Gastrocnemius medialis (tissue), 4 donors: Measurements from ENCODE around the gene LY86. TPM values are rescaled to one million over a fixed set of nuclear protein-coding genes. Genes with fewer than 3 reads are reported as not detected.

Source experiments
- ATAC-seq, 2 donors: fragments of 150-250 bp; one replicate each; pipeline ENCODE4 v1.9.1; 2016
- DNase-seq, 2 donors: peaks; one replicate each; pipeline ENCODE4 v3.0.0-alpha.2; 2019
- H3K27ac ChIP-seq, 4 donors: fragments of 200-600 bp; sonication (generic); 1 replicate in 1 of 4; 2 replicates in 3 of 4; pipeline ENCODE4 v1.5.1; 2016 to 2018; ENCODE audit warnings: mild to moderate bottlenecking in 2 of 4, moderate library complexity in 1 of 4
- H3K27me3 ChIP-seq, 3 donors: fragments of 200-600 bp; sonication (generic) in 2 of 3; 1 replicate in 1 of 3; 2 replicates in 2 of 3; pipeline versions ENCODE4 v1.5.1 to v1.6.0; 2016 to 2019; ENCODE audit warnings: mild to moderate bottlenecking in 1 of 3, moderate library complexity in 1 of 3
- H3K36me3 ChIP-seq, 2 donors: fragments of 200-600 bp; sonication (generic) in 1 of 2; one replicate each; pipeline ENCODE4 v1.5.1; 2017 to 2018
- H3K4me1 ChIP-seq, 2 donors: fragments of 200-600 bp; sonication (generic) in 1 of 2; one replicate each; pipeline ENCODE4 v1.5.1; 2016 to 2017; ENCODE audit warnings: mild to moderate bottlenecking in 2 of 2
- H3K4me3 ChIP-seq, 4 donors: fragments of 200-600 bp; sonication (generic) in 3 of 4; 1 replicate in 1 of 4; 2 replicates in 3 of 4; pipeline ENCODE4 v1.5.1; 2016 to 2019; ENCODE audit warnings: mild to moderate bottlenecking in 2 of 4
- H3K9me3 ChIP-seq, 3 donors: fragments of 200-600 bp; sonication (generic) in 2 of 3; 1 replicate in 1 of 3; 2 replicates in 2 of 3; pipeline ENCODE4 v1.5.1; 2016 to 2019
- POLR2A ChIP-seq, 2 donors: fragments of 450-650 bp; IDR thresholded peaks; one replicate each; pipeline ENCODE4 v1.6.1; 2017; ENCODE audit warnings: antibody characterized with exemption in 2 of 2, mild to moderate bottlenecking in 2 of 2, moderate library complexity in 2 of 2
- in situ Hi-C, 4 donors: fragments of 200-750 bp; cut with MboI; loops; one replicate each; pipeline versions ENCODE4 v1.15.0 to v1.8.0; 2017; ENCODE audit warnings: low sequenced_read_pairs in 4 of 4
- intact Hi-C: fragments of 100-400 bp; cut with DNase I; formaldehyde crosslinking; loops from one replicate; pipeline ENCODE4 v1.15.1; 2023; ENCODE audit warnings: low total_unique reads
- total RNA-seq, 4 donors: library from RNA; depleted of rRNA; stranded (reverse); fragments of >200 nt; gene quantifications; one replicate each; pipeline versions ENCODE4 v1.1.0 to v1.2.3, GENCODE V29; 2016
- TF ChIP-seq, protein P1 (sequence below), 5 experiments: fragments of 450-650 bp in 3 of 5; fragments of 200-600 bp in 2 of 5; sonication (generic) in 2 of 5; IDR thresholded peaks in 4 of 5; conservative IDR thresholded peaks in 1 of 5; 1 replicate in 4 of 5; 2 replicates in 1 of 5; pipeline ENCODE4 v1.5.1; 2016 to 2019; ENCODE audit warnings: antibody characterized with exemption in 5 of 5, mild to moderate bottlenecking in 3 of 5, moderate library complexity in 3 of 5

LY86 gene
- total RNA-seq, 4 donors from 2014 or later = 0.49 to 1.3 TPM; not detected in 2

GRCh38 chr6:6685249-6686040 is 96.9 kb downstream of the LY86 start:
- in situ Hi-C loops = loop anchor here (25.0 kb wide), 2 partner anchors 552 to 927 kb away; no protein-coding TSS in a partner anchor
- H3K27ac ChIP-seq = no peak overlapping the region
- intact Hi-C loops = loop anchor here (10.0 kb wide), 1 partner anchor 699 kb away; the partner anchor contains the start of genes CAGE1 and RIOK1
- no peak overlapping the region for H3K4me3 ChIP-seq
- H3K27me3 ChIP-seq = no peaks in the 10 kb centered on the region
- TF ChIP-seq POLR2A (IDR thresholded peaks at IDR 0.05) = no peak
- DNase-seq = no peak
- no peaks in the 10 kb centered on the region for H3K36me3 ChIP-seq
- no peaks in the 10 kb centered on the region for H3K9me3 ChIP-seq
- no peak for ATAC-seq
- H3K4me1 ChIP-seq = peaks cover 19 to 23% of the 10 kb centered on the region in 2 donors

- no peak overlapping the region for H3K4me3 ChIP-seq
- H3K27ac ChIP-seq = peak overlapping the region; percentile 63 to 74 (median 70)
- intact Hi-C loops (loop anchor here (10.0 kb wide), 1 partner anchor 699 kb away; the partner anchor contains the start of genes CAGE1 and RIOK1), in situ Hi-C loops (loop anchor here (25.0 kb wide), 2 partner anchors 551 to 926 kb away; no protein-coding TSS in a partner anchor)
- H3K27me3 ChIP-seq = no peaks in the 10 kb centered on the region
- TF ChIP-seq, protein P1, sequence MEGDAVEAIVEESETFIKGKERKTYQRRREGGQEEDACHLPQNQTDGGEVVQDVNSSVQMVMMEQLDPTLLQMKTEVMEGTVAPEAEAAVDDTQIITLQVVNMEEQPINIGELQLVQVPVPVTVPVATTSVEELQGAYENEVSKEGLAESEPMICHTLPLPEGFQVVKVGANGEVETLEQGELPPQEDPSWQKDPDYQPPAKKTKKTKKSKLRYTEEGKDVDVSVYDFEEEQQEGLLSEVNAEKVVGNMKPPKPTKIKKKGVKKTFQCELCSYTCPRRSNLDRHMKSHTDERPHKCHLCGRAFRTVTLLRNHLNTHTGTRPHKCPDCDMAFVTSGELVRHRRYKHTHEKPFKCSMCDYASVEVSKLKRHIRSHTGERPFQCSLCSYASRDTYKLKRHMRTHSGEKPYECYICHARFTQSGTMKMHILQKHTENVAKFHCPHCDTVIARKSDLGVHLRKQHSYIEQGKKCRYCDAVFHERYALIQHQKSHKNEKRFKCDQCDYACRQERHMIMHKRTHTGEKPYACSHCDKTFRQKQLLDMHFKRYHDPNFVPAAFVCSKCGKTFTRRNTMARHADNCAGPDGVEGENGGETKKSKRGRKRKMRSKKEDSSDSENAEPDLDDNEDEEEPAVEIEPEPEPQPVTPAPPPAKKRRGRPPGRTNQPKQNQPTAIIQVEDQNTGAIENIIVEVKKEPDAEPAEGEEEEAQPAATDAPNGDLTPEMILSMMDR (IDR thresholded peaks at IDR 0.05 in 4 of 5, conservative IDR thresholded peaks at IDR 0.05 in 1 of 5) = no peak
- TF ChIP-seq POLR2A (IDR thresholded peaks at IDR 0.05) = no peak
- H3K4me1 ChIP-seq = peaks cover 19 to 26% of the 10 kb centered on the region in 2 donors
- no peaks in the 10 kb centered on the region for H3K36me3 ChIP-seq
- DNase-seq (no peak), ATAC-seq (no peak)
- H3K9me3 ChIP-seq = no peaks in the 10 kb centered on the region
Observed at GRCh38 chr6:6686176-6686575, 97.7 kb downstream of the LY86 start.

GRCh38 chr6:6686748-6687601 is 98.5 kb downstream of the LY86 start:
- no peaks in the 10 kb centered on the region for H3K9me3 ChIP-seq
- peak; percentile 80 to 91 for DNase-seq
- peak overlapping the region; percentile 35 to 52 (median 38) for H3K4me3 ChIP-seq
- no peaks in the 10 kb centered on the region for H3K36me3 ChIP-seq
- peaks cover 19 to 26% of the 10 kb centered on the region in 2 donors for H3K4me1 ChIP-seq
- intact Hi-C loops (loop anchor here (10.0 kb wide), 1 partner anchor 698 kb away; the partner anchor contains the start of genes CAGE1 and RIOK1), in situ Hi-C loops (loop anchor here (25.0 kb wide), 2 partner anchors 550 to 925 kb away; no protein-coding TSS in a partner anchor)
- H3K27ac ChIP-seq = peak overlapping the region; percentile 63 to 75 (median 70)
- TF ChIP-seq POLR2A (IDR thresholded peaks at IDR 0.05) = no peak
- TF ChIP-seq, protein P1 (IDR thresholded peaks at IDR 0.05 in 4 of 5, conservative IDR thresholded peaks at IDR 0.05 in 1 of 5) = no peak
- peak; percentile 83 to 86 for ATAC-seq
- H3K27me3 ChIP-seq = no peaks in the 10 kb centered on the region

DNA sequence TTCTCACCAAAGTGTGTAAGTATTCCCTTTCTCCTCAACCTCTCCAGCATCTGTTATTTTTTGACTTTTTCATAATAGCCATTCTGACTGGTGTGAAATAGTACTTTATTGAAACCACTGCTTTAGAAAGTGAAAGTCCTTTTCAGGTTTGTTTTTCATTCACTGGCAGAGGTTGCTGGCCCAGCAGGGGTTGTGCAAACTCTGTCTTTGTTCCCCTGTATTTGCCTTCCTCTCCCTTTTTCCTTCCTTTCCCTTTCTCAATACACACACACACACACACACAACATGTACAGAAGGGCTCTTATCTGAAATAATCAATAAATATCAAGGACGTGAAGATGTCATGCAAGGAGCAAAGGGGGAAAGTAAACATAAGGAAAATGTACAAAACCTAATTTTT is 99.8 kb downstream of the LY86 start:
- intact Hi-C loops (loop anchor here (10.0 kb wide), 1 partner anchor 697 kb away; the partner anchor contains the start of genes CAGE1 and RIOK1), in situ Hi-C loops (loop anchor here (25.0 kb wide), 2 partner anchors 549 to 924 kb away; no protein-coding TSS in a partner anchor)
- DNase-seq = no peak
- Histone ChIP-seq H3K27me3 (no peaks in the 10 kb centered on the region), H3K4me3 (no peak overlapping the region), H3K36me3 (no peaks in the 10 kb centered on the region), H3K4me1 (peaks cover 19 to 26% of the 10 kb centered on the region in 2 donors), H3K9me3 (no peaks in the 10 kb centered on the region), H3K27ac (peak overlapping the region in 3 of 4 donors; percentile 63 to 75 (median 73))
- no peak for ATAC-seq
- TF ChIP-seq, protein P1 (IDR thresholded peaks at IDR 0.05 in 4 of 5, conservative IDR thresholded peaks at IDR 0.05 in 1 of 5) = no peak
- TF ChIP-seq POLR2A (IDR thresholded peaks at IDR 0.05) = no peak
